ENCODE results near the gene HCRTR1.

Gene HCRTR1

GRCh38 chr1:31617218-31617915 is at the start of gene HCRTR1:
HCRTR1 (plus strand) TSS chr1:31617689; CDS start chr1:31619193, 1,504 bp downstream.
- DNase-seq (ENCODE audit: low read depth in 2 of 2) = no peak

GRCh38 chr1:31567956-31568570 is 49.4 kb upstream of the HCRTR1 start:
- no peak for DNase-seq (ENCODE audit: low read depth in 2 of 2)

- no peak for DNase-seq (ENCODE audit: low read depth in 2 of 2)
Observed at GRCh38 chr1:31568895-31569595, 48.4 kb upstream of the HCRTR1 start.

- no peak for DNase-seq (ENCODE audit: low read depth in 2 of 2)
Observed at GRCh38 chr1:31569596-31570173, 47.8 kb upstream of the HCRTR1 start.

GRCh38 chr1:31570228-31570627 is 47.3 kb upstream of the HCRTR1 start:
- no peak for DNase-seq (ENCODE audit: low read depth in 2 of 2)

GRCh38 chr1:31570906-31571305 is 46.6 kb upstream of the HCRTR1 start:
- DNase-seq (ENCODE audit: low read depth in 2 of 2) = no peak

- no peak for DNase-seq (ENCODE audit: low read depth in 2 of 2)
Observed at GRCh38 chr1:31571340-31572295, 45.9 kb upstream of the HCRTR1 start.

- no peak for DNase-seq (ENCODE audit: low read depth in 2 of 2)
Observed at GRCh38 chr1:31572323-31573104, 45.0 kb upstream of the HCRTR1 start.

- DNase-seq (ENCODE audit: low read depth in 2 of 2) = no peak
Observed at GRCh38 chr1:31573261-31573660, 44.2 kb upstream of the HCRTR1 start.

- DNase-seq (ENCODE audit: low read depth in 2 of 2) = no peak
Observed at GRCh38 chr1:31574749-31575368, 42.6 kb upstream of the HCRTR1 start.

- DNase-seq (ENCODE audit: low read depth in 2 of 2) = no peak
Observed at GRCh38 chr1:31575369-31576140, 41.9 kb upstream of the HCRTR1 start.

- DNase-seq (ENCODE audit: low read depth in 2 of 2) = no peak
Observed at GRCh38 chr1:31576201-31576669, 41.3 kb upstream of the HCRTR1 start, which contains the start of gene TINAGL1. TINAGL1 (plus strand) TSS chr1:31576515; CDS start chr1:31577149, 634 bp downstream.

- no peak for DNase-seq (ENCODE audit: low read depth in 2 of 2)
Observed at GRCh38 chr1:31576743-31577455, 40.6 kb upstream of the HCRTR1 start.

- no peak for DNase-seq (ENCODE audit: low read depth in 2 of 2)
Observed at GRCh38 chr1:31577515-31578192, 39.8 kb upstream of the HCRTR1 start.

- DNase-seq (ENCODE audit: low read depth in 2 of 2) = no peak
Observed at GRCh38 chr1:31579374-31579773, 38.1 kb upstream of the HCRTR1 start.

GRCh38 chr1:31580513-31580870 is 37.0 kb upstream of the HCRTR1 start:
- DNase-seq (ENCODE audit: low read depth in 2 of 2) = no peak

- DNase-seq (ENCODE audit: low read depth in 2 of 2) = no peak
Observed at GRCh38 chr1:31580891-31581603, 36.4 kb upstream of the HCRTR1 start.

Measured in stimulated activated CD8-positive, alpha-beta memory T cell treated with anti-CD3 and anti-CD28 coated beads, Interleukin-2, amount 100 ng/mL, for 1 hour (primary cell).